Kidney (tissue), 14 donors: ENCODE results near the gene ANKRD44. TPM values are rescaled to one million over a fixed set of nuclear protein-coding genes. Genes with fewer than 3 reads are reported as not detected.

Experiments used
- DNase-seq, 5 donors: peaks; one replicate each; pipeline ENCODE4 v3.0.0-alpha.2; 2013 to 2020
- FAIRE-seq: peaks from 2 replicates; lab custom pipeline; 2012; peaks lifted over from hg19 to GRCh38; lab: Jason Lieb, UNC
- H3K27ac ChIP-seq, 2 donors: one replicate each; pipeline ENCODE4 v1.7.0; 2013; ENCODE audit warnings: low read depth in 2 of 2, low read length in 2 of 2, inconsistent platforms in 1 of 2
- H3K27me3 ChIP-seq: one replicate; pipeline ENCODE4 v1.7.1; 2013; ENCODE audit warnings: low read length, inconsistent platforms; ENCODE audit not compliant: control insufficient read depth, insufficient read depth
- H3K36me3 ChIP-seq, 3 donors: one replicate each; pipeline versions ENCODE4 v1.7.0 to v1.7.1; 2013; ENCODE audit warnings: low read length in 3 of 3, control low read depth in 1 of 3, inconsistent platforms in 1 of 3; ENCODE audit not compliant: insufficient read depth in 3 of 3, control insufficient read depth in 2 of 3
- H3K4me1 ChIP-seq, 3 donors: one replicate each; pipeline versions ENCODE4 v1.7.0 to v1.7.1; 2013; ENCODE audit warnings: low read length in 3 of 3, inconsistent platforms in 1 of 3, low read depth in 1 of 3; ENCODE audit not compliant: control insufficient read depth in 2 of 3, insufficient read depth in 2 of 3
- H3K4me3 ChIP-seq, 3 donors: one replicate each; pipeline versions ENCODE4 v1.7.0 to v1.8.1; 2013; ENCODE audit warnings: low read length in 3 of 3, control low read depth in 1 of 3, inconsistent platforms in 1 of 3
- H3K9ac ChIP-seq, 3 donors: one replicate each; pipeline versions ENCODE4 v1.7.0 to v1.7.1; 2013; ENCODE audit warnings: low read length in 3 of 3, control low read depth in 1 of 3, inconsistent platforms in 1 of 3
- H3K9me3 ChIP-seq, 3 donors: one replicate each; pipeline versions ENCODE4 v1.7.0 to v1.7.1; 2013; ENCODE audit warnings: low read length in 3 of 3, control low read depth in 1 of 3, inconsistent platforms in 1 of 3; ENCODE audit not compliant: control insufficient read depth in 2 of 3, insufficient read depth in 1 of 3
- CTCF ChIP-seq: IDR thresholded peaks from 3 replicates; pipeline ENCODE4 v1.5.1; 2012; ENCODE audit warnings: mild to moderate bottlenecking, moderate library complexity, borderline replicate concordance; ENCODE audit not compliant: insufficient read depth; ENCODE audit errors: extremely low read depth
- intact Hi-C: fragments of 100-400 bp; cut with DNase I; formaldehyde crosslinking; loops from one replicate; pipeline ENCODE4 v1.11.1; 2022
- polyA plus RNA-seq: library from polyadenylated mRNA; stranded (reverse); fragments of 350-450 nt; fragmentation: Illumina TruSeq; extraction: RNeasy Lipid Tissue Mini Kit (QIAGEN cat#74804); gene quantifications from one replicate; pipeline ENCODE4 v1.2.3, GENCODE V29; 2014; ENCODE audit warnings: low read depth, low replicate concordance; ENCODE audit not compliant: insufficient read depth
- total RNA-seq: library from RNA; stranded (reverse); fragmentation: NEBNext Ultra II Directional; extraction: Animal tissue kit (Norgen Biotek cat#: 25700); gene quantifications from one replicate; pipeline ENCODE4 v1.2.1, GENCODE V29; 2021
- donor health status: control.
- donor health status: control.
- donor health status: control.
- donor health status: control.
- donor health status: control.
- donor health status: DM: yes; HTN: yes; CAD: no.
- donor health status: Normal renal cell carcinoma (clear cell type).

Gene ANKRD44
- total and polyA plus RNA-seq, 2 donors from 2014 or later: 2.2 to 39.2 TPM

- TF ChIP-seq CTCF: no peak
- FAIRE-seq (no peak), DNase-seq (no peak)
- H3K27me3 ChIP-seq: no peaks in the 10 kb centered on the region
- H3K4me3 ChIP-seq: no peak overlapping the region
- H3K4me1 ChIP-seq: peaks cover 0 to 4% (median 0%) of the 10 kb centered on the region in 3 donors
- intact Hi-C loops: no loop called here
- no peak overlapping the region for H3K27ac ChIP-seq
- no peaks in the 10 kb centered on the region for H3K9me3 ChIP-seq
- peaks cover 0 to 2% (median 0%) of the 10 kb centered on the region in 3 donors for H3K36me3 ChIP-seq
- H3K9ac ChIP-seq: no peak overlapping the region
These were observed 319.7 kb downstream of the ANKRD44 start for GRCh38 chr2:196990788-196991461.

- no peak for FAIRE-seq
- Histone ChIP-seq H3K36me3 (peaks cover 0 to 2% (median 0%) of the 10 kb centered on the region in 3 donors), H3K4me1 (peaks cover 0 to 4% (median 0%) of the 10 kb centered on the region in 3 donors), H3K9ac (no peak overlapping the region), H3K9me3 (no peaks in the 10 kb centered on the region), H3K4me3 (no peak overlapping the region), H3K27me3 (no peaks in the 10 kb centered on the region), H3K27ac (no peak overlapping the region)
- no peak for TF ChIP-seq CTCF
- intact Hi-C loops: no loop called here
- no peak for DNase-seq
These were observed 320.5 kb downstream of the ANKRD44 start for GRCh38 chr2:196990092-196990491.

- FAIRE-seq (no peak), DNase-seq (no peak)
- intact Hi-C loops: no loop called here
- H3K9ac ChIP-seq: no peak overlapping the region
- TF ChIP-seq CTCF: no peak
- H3K36me3 ChIP-seq: peaks cover 0 to 2% (median 0%) of the 10 kb centered on the region in 3 donors
- no peak overlapping the region for H3K4me3 ChIP-seq
- no peaks in the 10 kb centered on the region for H3K9me3 ChIP-seq
- peaks cover 0 to 4% (median 0%) of the 10 kb centered on the region in 3 donors for H3K4me1 ChIP-seq
- H3K27me3 ChIP-seq: no peaks in the 10 kb centered on the region
- H3K27ac ChIP-seq: no peak overlapping the region
These were observed 321.1 kb downstream of the ANKRD44 start for GRCh38 chr2:196989496-196989895.
